Ammon's horn (tissue), 1 donor: Measurements from ENCODE around the gene TUBB2B.
"Not testable (repeated sequence)": the region's sequence is repeated elsewhere in the genome, so short reads cannot be mapped to it uniquely, and the experiment has no call there.

ENCODE experiments used
- DNase-seq: peaks from one replicate; pipeline ENCODE4 v3.0.0-alpha.2; 2016; ENCODE audit warnings: low spot score

TUBB2B gene

GRCh38 chr6:3258201-3258600 lies 30.7 kb upstream of the TUBB2B start:
- DNase-seq: no peak

GRCh38 chr6:3253597-3253961 lies 26.1 kb upstream of the TUBB2B start:
- no peak for DNase-seq

GRCh38 chr6:3252861-3253596 lies 25.6 kb upstream of the TUBB2B start:
- no peak for DNase-seq

- DNase-seq: no peak
These were observed 24.9 kb upstream of the TUBB2B start for GRCh38 chr6:3252369-3252768.

- peak; percentile 90 for DNase-seq
These were observed 24.2 kb upstream of the TUBB2B start for GRCh38 chr6:3251462-3252314.

GRCh38 chr6:3250231-3250675 lies 22.8 kb upstream of the TUBB2B start:
- no peak for DNase-seq

GRCh38 chr6:3249821-3250220 lies 22.4 kb upstream of the TUBB2B start:
- no peak for DNase-seq

- DNase-seq: peak; percentile 95
These were observed 20.0 kb upstream of the TUBB2B start for GRCh38 chr6:3247255-3248146.

- no peak for DNase-seq
These were observed 17.8 kb upstream of the TUBB2B start for GRCh38 chr6:3245216-3245615.

- not testable (repeated sequence) for DNase-seq
These were observed 17.3 kb upstream of the TUBB2B start for GRCh38 chr6:3244832-3245161.

GRCh38 chr6:3244003-3244831 lies 16.8 kb upstream of the TUBB2B start:
- no peak for DNase-seq

GRCh38 chr6:3242768-3243167 lies 15.3 kb upstream of the TUBB2B start:
- no peak for DNase-seq

GRCh38 chr6:3241745-3242144 lies 14.3 kb upstream of the TUBB2B start:
- DNase-seq: not testable (repeated sequence)

GRCh38 chr6:3240595-3240994 lies 13.1 kb upstream of the TUBB2B start:
- DNase-seq: no peak

GRCh38 chr6:3239110-3239830 lies 11.8 kb upstream of the TUBB2B start:
- no peak for DNase-seq

- no peak for DNase-seq
These were observed 10.6 kb upstream of the TUBB2B start for GRCh38 chr6:3237761-3238662.

GRCh38 chr6:3236005-3236404 lies 8.6 kb upstream of the TUBB2B start:
- DNase-seq: no peak

GRCh38 chr6:3235486-3235885 lies 8.0 kb upstream of the TUBB2B start:
- no peak for DNase-seq

GRCh38 chr6:3233904-3234303 lies 6.5 kb upstream of the TUBB2B start:
- DNase-seq: no peak

- no peak for DNase-seq
These were observed 5.9 kb upstream of the TUBB2B start for GRCh38 chr6:3233321-3233720.
